GM04504 (cell line): ENCODE results near the gene MT1F.

Experiments used
- DNase-seq: peaks from one replicate; pipeline ENCODE4 v3.0.0-alpha.2; 2012; ENCODE audit warnings: low read depth

The MT1F gene

DNA sequence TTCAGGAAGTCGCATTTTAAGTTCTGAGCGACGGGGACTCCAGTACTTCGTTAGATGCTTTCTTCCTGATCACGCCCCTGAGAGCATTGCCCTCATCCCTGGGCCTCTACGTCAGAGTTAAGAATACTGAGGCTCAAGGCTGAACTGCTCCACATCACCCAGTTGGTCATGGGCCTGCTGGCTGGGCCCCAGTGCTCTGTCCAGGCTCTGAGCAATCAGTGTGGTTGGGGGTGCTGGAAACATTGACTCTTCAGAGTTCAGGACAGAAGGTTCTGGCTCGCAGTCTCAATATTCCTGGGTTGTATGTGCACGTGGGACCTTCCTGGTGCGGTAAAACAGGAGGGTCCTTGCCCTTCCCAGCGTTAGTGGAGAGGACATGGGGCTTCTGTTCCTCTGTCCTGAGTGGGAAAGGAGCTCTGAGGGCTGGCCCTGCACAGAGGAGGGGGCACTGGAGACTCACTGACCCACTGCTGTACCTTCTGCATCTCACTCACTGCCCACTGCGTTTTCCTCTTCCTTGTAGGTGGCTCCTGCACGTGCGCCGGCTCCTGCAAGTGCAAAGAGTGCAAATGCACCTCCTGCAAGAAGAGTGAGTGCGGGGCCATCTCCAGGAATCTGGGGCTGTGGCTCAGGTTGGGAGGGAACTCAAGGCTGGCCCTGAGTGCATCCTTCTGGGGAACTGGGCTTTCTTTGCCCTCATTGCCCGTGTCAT, 31.7 kb upstream of the MT1F start:
- no peak for DNase-seq

DNA sequence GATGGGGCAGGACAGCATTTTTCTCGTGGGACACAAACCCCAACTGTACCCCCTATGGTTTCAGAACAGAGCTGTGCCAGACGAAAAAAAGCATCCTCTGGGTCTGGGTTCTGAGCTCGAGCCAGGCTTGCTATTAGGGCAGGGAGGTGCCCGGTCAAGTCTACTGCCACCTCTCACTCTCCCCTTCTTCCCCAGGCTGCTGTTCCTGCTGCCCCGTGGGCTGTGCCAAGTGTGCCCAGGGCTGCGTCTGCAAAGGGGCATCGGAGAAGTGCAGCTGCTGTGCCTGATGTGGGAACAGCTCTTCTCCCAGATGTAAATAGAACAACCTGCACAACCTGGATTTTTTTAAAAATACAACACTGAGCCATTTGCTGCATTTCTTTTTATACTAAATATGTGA, 31.1 kb upstream of the MT1F start:
- no peak for DNase-seq

DNA sequence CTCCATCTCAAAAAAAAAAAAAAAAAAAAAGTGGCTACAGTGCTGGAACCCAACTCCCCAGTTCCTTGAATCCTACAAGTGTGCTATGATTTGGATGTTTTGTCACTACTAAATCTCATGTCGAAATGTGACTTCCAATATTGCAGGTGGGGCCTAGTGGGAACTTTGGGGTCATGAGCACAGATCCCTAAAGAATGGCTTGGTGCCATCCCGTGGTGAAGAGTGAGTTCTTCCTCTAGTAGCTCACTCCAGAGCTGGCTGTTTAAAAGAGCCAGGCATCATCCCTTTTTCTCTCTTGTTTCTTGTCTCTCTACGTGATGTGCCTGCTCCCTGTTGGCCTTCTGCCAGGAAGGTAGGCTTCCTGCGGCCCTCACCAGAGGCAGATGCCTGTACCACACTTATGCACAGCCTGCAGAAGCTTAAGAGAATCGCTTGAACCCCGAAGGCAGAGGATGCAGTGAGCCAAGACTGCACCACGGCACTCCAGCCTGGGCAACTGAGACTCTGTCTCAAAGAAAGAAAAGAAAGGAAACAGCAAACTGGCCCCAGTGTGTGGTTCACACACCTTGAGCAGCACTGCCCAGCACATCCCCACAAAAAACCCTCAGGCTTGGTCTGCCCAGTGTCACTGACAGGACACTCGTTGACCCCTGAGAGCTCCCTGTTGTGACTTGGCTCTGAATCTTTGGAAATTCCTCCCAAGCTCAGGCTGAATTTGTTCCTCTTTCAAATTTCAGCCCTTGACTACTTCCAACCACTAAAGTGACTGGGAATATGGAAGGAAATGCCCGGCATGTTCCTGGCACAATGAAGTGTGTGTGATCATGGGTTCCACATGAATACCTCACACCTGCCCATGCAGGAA, 29.0 kb upstream of the MT1F start:
- DNase-seq: no peak

DNA sequence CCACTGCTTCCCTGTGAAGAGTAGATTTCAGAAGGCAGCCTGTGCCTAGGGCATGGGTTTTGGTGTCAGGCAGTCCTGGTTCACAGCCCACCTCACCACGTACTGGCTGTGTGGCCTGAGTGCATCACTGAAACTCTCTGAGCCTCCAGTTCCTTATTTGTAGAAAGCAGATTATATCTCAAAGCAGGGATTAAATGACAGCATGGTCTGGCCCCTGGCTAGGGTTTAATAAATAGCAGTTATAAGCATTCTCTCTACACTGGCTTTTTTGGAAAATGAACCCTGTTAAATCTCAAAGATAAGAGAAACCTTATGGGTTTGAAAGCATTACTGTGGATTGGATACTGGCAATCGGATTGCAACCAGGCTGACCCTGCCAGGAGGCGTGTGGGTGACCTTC, 28.2 kb upstream of the MT1F start:
- no peak for DNase-seq

DNA sequence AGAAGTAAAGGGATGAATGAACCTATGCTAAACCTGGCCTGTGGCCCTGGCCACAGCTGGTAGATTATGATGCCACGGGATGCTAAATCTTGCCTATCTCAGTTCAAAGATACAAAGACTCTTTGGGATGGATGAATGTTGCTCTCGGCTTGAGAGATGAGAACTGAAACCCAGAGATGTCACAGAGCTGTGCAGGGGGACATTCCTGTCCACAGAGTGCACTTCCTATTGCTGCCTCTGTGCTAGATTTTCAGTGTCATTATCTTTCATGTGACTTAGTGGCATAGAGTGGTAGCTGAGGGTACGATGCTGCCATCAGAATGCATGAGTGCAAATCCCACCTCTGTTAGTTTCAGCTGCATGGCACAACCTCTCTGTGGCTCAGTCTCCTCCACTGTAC, 27.6 kb upstream of the MT1F start:
- DNase-seq: no peak

DNA sequence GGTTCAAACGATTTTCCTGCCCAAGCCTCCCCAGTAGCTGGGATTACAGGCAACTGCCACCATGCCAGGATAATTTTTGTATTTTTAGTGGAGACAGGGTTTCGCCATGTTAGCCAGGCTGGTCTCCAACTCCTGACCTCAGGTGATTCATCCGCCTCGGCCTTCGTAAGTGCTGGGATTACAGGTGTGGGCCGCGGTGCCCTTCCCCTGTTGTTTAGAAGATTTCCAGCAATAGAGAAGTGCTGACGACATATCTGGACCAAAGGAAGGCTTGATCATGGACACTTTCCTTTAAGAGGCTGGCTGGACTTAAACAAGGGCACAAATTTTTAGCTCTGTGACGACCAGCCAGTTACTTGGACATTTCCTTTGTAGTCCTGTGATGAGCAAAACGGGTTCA, 26.6 kb upstream of the MT1F start:
- DNase-seq: no peak

DNA sequence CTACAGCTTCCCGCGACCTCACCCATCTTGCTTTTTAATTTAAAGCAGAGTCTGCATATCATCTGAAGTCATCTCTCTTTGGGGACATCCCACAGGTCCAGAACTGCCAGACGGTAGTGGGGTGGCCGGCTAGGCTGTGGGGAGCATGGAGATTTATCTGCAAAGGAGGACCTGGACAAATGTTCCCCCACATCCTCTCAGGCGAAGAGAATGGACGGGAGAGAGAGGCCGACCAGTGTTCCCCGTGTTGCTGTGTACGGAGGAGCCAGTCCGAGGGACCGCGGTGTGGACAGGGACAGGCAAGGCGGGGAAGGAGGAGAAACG, 26.0 kb upstream of the MT1F start:
- no peak for DNase-seq

DNA sequence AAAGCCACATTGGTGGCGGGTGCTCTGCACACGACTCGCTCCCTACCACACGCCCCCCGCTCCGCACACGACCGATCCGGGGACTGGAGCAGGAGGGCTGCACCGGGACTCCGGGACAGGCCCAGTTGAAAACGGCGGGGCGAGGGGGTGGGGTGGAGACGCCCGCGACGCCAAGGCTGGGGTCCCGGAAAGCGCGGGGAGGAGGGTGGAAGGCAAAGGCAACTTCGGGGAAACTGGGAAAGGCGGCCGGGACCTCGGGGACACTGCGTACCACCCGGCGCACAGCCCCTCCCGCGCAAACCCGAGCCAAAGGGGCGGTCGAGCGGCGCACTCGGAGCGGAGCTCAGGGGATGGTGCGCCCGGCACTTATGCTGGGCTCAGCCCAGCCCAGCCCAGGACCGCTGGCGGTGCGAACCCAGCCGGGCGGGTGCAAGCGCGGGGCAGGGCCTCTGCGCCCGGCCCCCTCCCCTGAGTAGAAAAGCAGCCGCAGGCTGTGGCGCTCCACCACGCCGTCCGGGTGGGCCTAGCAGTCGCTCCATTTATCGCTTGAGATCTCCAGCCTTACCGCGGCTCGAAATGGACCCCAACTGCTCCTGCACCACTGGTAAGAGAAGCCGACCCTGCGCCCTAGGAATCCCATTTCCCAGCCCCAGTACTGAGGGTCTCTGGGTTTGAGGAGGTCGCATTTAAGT, 25.5 kb upstream of the MT1F start, which contains the start of gene MT1M:
TSS of gene MT1M (plus strand) at position 504 of the 692 bp plus-strand sequence. CDS start at position 577, 73 bp downstream.
- no peak for DNase-seq

DNA sequence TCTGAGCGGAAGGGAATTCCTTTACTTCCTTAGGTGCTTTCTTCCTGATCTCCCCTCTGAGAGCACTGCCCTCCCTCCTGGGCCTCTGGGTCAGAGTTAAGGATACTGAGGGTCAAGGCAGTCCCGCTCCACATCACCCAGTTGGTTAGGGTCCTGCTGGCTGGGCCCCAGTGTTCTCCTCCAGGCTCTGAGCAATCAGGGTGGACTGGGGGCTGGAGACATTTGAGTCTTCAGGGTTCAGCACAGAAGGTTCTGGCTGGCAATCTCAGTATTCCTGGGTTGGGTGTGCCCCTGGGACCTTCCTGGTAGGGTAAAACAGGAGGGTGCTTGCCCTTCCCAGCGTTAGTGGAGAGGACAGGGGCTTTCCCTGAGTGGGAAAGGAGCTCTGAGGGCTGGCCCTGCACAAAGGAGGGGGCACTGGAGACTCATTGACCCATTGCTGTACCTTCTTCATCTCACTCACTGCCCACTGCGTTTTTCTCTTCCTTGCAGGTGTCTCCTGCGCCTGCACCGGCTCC, 24.9 kb upstream of the MT1F start:
- no peak for DNase-seq

DNA sequence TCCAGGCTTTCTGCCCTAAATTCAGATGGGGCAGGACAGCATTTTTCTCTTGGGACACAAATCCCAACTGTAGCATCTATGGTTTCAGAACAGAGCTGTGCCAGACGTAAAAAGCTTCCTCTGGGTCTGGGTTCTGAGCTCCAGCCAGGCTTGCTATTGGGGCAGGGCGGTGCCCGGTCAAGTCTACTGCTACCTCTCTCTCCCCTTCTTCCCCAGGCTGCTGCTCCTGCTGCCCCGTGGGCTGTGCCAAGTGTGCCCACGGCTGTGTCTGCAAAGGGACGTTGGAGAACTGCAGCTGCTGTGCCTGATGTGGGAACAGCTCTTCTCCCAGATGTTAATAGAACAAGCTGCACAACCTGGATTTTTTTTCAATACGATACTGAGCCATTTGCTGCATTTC, 24.2 kb upstream of the MT1F start:
- no peak for DNase-seq

DNA sequence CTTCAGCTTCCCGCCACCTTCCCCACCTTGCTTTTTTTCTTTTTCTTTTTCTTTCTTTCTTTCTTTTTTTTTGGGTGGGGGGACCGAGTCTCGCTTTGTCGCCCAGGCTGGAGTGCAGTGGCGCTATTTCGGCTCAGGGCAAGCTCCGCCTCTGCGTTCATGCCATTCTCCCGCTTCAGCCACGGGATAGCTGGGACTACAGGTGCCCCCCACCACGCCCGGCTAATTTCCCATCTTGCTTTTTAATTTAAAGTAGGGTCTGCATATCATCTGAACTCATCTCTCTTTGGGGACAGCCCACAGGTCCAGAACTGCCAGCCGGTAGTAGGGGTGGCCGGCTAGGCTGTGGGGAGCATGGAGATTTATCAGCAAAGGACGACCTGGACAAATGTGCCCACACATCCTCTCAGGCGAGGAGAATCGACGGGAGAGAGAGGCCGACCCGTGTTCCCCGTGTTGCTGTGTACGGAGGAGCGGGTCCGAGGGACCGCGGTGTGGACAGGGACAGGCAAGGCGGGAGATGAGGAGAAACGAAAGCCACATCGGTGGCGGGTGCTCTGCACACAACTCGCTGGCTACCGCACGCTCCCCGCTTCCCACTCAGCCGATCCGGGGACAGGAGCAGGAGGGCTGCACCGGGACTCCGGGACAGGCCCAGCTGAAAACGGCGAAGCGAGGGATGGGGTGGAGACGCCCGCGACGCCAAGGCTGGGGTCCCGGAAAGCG, 22.9 kb upstream of the MT1F start:
- no peak for DNase-seq

DNA sequence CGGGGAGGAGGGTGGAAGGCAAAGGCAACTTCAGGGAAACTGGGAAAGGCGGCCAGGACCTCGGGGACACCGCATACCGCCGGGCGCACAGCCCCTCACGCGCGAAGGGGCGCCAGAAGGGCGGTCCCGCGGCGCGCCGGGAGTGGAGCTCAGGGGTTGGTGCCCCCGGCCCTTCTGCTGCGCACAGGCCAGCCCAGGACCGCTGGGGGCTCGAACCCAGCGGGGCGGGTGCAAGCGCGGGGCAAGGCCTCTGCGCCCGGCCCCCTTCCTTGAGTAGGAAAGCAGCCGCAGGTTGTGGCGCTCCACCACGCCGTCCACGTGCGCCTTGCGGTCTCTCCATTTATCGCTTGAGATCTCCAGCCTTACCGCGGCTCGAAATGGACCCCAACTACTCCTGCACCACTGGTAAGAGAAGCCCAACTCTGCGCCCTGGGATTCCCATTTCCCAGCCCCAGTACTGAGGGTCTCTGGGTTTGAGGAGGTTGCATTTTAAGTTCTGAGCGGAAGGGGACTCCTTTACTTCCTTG, 22.3 kb upstream of the MT1F start:
- DNase-seq: no peak

DNA sequence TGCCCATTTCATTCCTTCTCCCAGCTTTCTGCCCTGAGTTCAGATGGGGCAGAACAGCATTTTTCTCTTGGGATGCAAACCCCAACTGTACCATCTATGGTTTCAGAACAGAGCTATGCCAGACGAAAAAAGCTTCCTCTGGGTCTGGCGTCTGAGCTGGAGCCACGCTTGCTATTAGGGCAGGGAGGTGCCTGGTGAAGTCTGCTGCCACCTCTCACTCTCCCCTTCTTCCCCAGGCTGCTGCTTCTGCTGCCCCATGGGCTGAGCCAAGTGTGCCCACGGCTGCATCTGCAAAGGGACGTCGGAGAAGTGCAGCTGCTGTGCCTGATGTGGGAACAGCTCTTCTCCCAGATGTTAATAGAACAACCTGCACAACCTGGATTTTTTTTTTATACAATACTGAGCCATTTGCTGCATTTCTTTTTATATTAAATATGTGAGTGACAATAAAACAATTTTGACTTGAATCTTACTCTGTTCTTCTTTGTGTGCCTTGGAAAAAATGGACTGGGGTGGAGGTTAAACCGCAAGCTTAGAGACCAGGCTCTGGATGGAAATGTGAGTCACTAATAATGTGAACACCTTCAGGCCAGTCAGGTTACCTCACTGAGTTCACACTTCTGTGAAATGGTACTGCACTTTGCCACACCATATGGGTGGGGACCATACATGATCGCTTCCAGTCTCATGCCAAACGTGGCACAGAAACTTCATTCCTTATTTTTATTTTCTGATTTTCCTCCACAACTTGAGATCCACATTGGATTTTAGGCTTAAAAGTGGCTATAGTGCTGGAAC, 20.9 kb upstream of the MT1F start:
- no peak for DNase-seq

DNA sequence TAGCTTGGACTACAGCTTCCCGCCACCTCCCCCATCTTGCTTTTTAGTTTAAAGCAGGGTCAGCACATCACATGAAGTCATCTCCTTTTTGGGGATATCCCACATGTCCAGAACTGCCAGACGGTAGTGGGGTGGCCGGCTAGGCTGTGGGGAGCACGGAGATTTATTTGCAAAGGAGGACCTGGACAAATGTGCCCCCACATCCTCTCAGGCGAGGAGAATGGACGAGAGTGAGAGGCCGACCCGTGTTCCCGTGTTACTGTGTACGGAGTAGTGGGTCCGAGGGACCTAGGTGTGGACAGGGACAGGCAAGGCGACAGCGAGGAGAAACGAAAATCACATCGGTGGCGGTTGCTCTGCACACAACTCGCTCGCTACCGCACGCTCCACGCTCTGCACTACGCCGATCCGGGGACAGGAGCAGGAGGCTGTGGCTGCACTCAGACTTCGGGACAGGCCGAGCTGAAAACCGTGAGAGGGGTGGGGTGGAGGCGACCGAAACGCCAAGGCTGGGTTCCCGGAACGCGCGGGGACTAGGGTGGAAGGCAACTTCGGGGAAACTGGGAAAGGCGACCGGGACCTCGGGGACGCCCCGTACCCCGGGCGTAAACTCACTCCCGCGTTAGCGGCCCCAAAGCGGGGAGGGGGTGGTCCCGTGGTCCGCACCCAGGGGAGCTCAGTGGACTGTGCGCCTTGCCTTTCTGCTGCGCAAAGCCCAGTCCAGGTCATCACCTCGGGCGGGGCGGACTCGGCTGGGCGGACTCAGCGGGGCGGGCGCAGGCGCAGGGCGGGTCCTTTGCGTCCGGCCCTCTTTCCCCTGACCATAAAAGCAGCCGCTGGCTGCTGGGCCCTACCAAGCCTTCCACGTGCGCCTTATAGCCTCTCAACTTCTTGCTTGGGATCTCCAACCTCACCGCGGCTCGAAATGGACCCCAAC, 19.7 kb upstream of the MT1F start, which contains the start of gene MT1A:
TSS of gene MT1A (plus strand) at position 853 of the 937 bp plus-strand sequence. CDS start at position 926, 73 bp downstream.
- no peak for DNase-seq

DNA sequence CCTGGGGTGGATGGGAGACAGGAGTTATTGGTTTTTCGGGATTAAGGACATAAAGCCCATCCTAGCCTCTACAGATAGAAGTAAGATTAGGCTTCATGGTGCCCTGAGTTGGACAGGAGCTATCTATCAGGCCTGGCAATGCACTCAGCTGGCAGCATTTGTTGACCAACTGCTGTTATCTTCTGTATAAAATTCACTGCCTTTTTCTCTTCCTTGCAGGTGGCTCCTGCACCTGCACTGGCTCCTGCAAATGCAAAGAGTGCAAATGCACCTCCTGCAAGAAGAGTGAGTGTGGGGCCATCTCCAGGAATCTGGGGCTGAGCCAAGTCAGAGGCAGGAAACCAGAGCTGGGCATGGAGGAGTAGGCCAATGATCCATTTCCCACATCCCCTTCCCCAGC, 18.7 kb upstream of the MT1F start:
- DNase-seq: no peak

DNA sequence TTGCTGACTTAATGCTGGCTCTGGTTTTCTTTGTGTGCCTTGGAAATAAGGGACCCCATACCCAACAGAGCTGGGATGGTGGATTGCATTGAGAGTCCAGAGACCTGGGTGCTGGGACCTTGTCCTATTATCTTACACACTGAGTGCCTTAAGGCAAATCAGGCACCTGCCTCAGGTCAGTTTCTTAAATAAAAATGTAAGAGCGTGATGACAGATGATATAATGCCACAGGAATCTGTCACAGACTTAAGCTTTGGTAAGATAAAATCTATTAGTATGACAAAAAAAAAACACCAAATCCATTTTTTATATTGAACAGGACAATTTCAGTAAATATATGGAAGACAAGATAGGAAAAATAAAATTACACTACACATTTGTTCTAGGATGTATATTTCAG, 17.7 kb upstream of the MT1F start:
- DNase-seq: no peak

DNA sequence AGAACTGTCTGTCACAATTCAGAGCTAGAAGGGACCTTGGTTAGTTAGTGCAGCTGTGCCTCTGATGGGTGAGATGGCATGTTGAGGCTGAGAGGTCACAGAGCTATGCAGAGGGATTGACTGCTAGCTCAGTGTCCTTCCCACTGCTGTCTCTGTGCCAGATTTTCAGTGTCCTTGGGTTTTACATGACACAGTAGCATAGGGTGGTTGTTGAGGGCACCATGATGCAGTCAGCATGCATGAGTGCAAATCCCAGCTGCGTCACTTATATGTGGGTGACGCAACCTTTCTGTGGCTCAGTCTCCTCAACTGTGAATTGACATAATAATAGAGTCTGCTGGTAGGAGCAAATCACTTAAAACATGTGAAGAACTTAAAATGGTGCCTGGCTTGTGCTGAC, 16.6 kb upstream of the MT1F start:
- DNase-seq: no peak

DNA sequence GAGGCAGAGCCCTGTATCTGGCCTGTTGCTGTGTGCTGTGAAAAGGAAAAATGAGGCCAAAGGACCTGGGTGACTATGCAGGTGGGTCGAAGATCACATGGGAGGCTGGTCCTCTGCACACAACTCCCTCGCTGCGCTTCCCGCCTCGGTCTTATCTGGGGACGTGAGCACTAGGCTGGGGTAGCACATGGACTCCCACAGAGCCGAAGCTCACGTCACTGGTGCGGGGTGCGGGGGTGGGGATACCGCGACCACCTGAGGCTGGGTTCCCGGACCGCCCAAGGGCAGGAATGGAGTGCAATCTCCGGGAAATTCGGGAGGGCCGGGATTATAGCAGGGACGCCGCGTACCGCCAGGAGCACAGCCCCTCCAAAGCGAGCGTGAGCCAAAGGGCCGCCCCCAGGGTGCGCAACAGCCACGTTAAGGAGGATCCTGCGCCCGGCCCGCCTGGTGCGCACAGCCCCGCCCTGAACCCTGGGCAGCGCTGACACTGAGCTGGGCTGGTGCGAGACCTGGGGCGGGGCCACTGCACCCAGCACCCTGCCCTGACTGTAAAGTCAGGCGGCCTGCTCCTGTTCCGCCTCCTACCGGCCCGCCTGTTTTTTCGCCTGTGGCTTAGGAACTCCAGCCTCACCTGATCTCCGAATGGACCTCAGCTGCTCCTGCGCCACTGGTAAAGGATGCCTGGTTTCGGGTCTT, 14.5 kb upstream of the MT1F start:
- no peak for DNase-seq

DNA sequence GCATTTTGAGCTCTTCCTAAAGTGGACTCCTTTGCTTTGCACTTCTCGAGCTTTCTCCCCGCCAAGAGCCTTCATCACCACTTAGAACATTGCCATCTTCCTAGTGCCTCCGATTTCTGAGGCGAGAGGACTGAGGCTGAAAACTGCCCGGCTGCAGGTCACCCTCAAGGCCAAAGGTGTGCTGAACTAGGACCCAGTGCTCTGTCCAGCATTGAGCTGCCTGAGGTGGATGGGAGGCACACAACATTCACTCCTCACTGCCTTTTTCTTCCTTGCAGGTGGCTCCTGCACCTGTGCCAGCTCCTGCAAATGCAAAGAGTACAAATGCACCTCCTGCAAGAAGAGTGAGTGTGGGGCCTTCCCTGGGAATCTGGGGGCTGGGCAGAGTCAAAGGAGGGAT, 13.9 kb upstream of the MT1F start:
- DNase-seq: no peak
